ENCODE data around the gene UFSP1.

DNA sequence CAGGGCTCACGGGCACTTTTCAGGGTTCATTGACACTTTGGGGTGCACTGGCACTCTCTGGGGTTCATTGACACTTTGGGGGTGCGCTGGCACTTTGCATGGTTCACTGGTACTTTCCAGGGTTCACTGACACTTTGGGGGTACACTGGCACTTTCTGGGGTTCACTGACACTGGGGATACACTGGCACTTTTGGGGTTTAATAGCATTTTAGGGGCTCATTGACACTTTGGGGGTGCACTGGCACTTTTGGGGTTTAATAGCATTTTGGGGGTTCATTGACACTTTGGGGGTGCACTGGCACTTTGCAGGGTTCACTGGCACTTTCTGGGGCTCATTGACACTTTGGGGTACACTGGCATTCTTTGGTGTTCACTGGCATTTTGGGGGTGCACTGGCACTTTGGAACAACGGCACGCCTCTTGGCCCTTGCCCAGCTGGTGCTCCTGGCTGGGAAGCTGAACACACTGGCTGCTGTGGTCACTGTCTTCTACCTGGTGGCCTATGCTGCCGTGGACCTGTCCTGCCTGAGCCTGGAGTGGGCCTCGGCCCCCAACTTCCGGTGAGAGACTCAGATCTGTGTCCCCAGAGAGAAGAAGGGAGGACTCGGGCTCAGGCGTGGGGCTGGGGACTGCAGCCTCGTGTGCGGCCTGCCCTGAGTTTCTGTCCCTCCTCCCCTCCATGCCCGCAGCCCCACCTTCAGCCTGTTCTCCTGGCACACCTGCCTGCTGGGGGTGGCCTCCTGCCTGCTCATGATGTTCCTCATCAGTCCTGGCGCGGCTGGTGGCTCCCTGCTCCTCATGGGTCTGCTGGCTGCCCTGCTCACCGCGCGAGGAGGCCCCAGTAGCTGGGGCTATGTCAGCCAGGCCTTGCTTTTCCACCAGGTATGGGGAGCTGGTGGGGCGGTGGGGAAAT is 28.6 kb downstream of the UFSP1 start:
- no peak for TF ChIP-seq POLR2AphosphoS2 (IDR thresholded peaks at IDR 0.05; ENCODE audit: low read depth, low read length)
- TF ChIP-seq, protein P1, sequence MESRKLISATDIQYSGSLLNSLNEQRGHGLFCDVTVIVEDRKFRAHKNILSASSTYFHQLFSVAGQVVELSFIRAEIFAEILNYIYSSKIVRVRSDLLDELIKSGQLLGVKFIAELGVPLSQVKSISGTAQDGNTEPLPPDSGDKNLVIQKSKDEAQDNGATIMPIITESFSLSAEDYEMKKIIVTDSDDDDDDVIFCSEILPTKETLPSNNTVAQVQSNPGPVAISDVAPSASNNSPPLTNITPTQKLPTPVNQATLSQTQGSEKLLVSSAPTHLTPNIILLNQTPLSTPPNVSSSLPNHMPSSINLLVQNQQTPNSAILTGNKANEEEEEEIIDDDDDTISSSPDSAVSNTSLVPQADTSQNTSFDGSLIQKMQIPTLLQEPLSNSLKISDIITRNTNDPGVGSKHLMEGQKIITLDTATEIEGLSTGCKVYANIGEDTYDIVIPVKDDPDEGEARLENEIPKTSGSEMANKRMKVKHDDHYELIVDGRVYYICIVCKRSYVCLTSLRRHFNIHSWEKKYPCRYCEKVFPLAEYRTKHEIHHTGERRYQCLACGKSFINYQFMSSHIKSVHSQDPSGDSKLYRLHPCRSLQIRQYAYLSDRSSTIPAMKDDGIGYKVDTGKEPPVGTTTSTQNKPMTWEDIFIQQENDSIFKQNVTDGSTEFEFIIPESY (IDR thresholded peaks at IDR 0.05), result no peak
- TF ChIP-seq, protein P2, sequence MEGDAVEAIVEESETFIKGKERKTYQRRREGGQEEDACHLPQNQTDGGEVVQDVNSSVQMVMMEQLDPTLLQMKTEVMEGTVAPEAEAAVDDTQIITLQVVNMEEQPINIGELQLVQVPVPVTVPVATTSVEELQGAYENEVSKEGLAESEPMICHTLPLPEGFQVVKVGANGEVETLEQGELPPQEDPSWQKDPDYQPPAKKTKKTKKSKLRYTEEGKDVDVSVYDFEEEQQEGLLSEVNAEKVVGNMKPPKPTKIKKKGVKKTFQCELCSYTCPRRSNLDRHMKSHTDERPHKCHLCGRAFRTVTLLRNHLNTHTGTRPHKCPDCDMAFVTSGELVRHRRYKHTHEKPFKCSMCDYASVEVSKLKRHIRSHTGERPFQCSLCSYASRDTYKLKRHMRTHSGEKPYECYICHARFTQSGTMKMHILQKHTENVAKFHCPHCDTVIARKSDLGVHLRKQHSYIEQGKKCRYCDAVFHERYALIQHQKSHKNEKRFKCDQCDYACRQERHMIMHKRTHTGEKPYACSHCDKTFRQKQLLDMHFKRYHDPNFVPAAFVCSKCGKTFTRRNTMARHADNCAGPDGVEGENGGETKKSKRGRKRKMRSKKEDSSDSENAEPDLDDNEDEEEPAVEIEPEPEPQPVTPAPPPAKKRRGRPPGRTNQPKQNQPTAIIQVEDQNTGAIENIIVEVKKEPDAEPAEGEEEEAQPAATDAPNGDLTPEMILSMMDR (IDR thresholded peaks at IDR 0.05 in 2 of 3, conservative IDR thresholded peaks at IDR 0.05 in 1 of 3; ENCODE audit: control insufficient read depth in 2 of 3, extremely low read depth in 1 of 3, insufficient read depth in 1 of 3, low read depth in 3 of 3, low read length in 3 of 3), result no peak
